Ammon's horn (tissue), 1 donor: ENCODE measurements around the gene FGGY.
"Not testable (repeated sequence)": the region's sequence is repeated elsewhere in the genome, so short reads cannot be mapped to it uniquely, and the experiment has no call there.

ENCODE experiments used
- DNase-seq: peaks from one replicate; pipeline ENCODE4 v3.0.0-alpha.2; 2016; ENCODE audit warnings: low spot score

The FGGY gene

GRCh38 chr1:59703226-59703917, 406.5 kb downstream of the FGGY start:
- DNase-seq, result no peak

GRCh38 chr1:59703918-59704378, 407.1 kb downstream of the FGGY start:
- no peak for DNase-seq

- no peak for DNase-seq
These were observed 407.8 kb downstream of the FGGY start for GRCh38 chr1:59704716-59705115.

GRCh38 chr1:59705466-59706302, 408.8 kb downstream of the FGGY start:
- no peak for DNase-seq

DNA sequence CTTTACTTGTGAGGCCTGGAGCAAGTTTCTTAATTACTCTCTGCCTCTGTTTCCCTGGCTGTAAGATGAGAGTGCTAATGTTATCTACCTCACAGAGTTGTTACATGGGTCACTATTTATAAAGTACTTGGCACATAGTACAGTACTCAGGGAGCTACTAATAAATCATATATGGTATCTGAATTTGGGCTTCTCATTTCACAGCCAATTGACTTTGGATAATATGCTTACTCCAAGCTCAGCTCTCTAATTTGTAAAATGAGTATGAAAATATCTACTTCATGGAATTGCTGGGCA, 409.4 kb downstream of the FGGY start:
- no peak for DNase-seq

GRCh38 chr1:59707178-59707791, 410.4 kb downstream of the FGGY start:
- peak; percentile 57 for DNase-seq

- no peak for DNase-seq
These were observed 412.4 kb downstream of the FGGY start for GRCh38 chr1:59709333-59709732.

- DNase-seq, result not testable (repeated sequence)
These were observed 414.0 kb downstream of the FGGY start for GRCh38 chr1:59710920-59711319.

- DNase-seq, result no peak
These were observed 417.3 kb downstream of the FGGY start for GRCh38 chr1:59714219-59714618.

GRCh38 chr1:59714966-59715365, 418.1 kb downstream of the FGGY start:
- DNase-seq, result peak; percentile 40

- no peak for DNase-seq
These were observed 419.9 kb downstream of the FGGY start for GRCh38 chr1:59716832-59717231.

DNA sequence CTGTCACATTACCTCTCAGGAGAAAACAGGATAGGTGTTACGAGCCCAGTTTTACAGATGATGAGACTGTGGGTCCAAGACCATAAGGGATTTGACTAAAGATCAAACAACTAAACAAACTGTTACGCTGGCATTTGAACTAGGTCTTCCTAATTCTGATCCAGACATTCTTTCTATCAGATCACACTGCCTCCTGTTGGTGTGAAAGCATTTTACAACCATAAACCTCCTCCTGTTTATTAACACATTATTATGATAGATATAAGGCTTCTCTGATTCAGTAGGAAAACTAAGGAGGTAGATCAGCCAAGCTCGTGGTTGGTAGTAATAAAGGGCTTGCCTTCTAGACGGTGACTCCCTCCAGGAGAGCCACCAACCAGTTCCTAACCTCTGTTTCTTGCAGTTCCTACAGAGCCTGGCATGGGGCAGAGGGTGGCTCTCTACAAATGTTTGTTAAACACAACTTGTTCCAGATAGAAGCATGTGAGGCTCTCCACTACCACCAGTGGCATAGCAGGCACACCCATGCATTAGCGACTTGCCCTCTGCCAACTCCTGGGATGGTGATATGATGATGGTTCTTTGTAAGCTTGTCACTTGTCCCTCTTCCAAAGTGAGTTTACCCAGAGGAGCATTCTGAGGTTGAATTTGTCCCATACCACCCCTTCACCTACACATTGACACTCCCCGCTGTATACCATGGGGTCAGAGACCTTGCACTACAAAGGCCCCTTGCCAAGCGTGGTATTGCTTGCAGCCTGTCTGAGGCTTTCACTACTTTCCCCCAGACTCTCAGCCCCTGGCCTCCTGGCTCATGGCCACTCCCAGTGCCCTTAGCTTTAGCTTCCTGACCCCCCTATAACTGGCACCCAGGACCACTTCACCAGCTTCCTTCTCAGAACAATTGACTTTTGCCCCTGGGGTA, 421.4 kb downstream of the FGGY start:
- DNase-seq, result no peak

DNA sequence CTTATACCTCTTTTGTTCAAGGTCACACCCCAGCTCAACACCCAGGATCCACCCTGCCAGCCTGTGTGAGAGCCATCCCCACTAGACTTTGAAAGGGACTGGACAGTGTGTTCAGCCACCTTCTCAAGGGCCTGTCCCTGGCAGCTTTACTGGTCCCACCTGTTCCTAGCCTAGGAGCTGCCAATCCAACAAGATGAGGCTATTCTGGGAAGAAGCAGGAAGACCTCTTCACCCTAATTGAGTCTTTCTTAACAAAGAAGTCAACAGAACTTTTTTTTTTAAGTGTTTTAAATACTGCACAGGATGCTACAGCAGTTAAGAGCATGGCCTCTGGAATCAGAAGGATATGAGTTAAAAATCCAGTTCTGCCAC, 422.1 kb downstream of the FGGY start:
- DNase-seq, result no peak

- no peak for DNase-seq
These were observed 423.6 kb downstream of the FGGY start for GRCh38 chr1:59720326-59721115.

DNA sequence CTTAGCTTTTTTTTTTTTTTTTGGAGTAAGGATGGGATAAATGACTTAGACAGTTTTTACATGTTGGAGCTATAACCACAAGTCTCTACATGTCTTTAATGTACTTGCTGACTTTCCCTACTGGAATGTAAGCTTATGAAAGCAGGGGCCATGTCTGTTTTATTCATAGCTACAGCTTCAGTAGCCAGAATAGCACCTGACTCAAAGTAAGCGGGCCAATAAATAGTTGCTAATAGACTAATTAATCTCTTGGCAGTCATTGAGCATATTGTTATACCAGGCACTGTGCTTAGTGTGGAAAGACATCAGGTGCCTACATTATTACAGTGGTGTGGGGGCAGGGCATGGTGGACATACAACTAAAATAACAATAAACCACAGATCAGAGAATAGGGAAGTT, 433.4 kb downstream of the FGGY start:
- no peak for DNase-seq

- DNase-seq, result peak; percentile 59
These were observed 434.0 kb downstream of the FGGY start for GRCh38 chr1:59730759-59731478.

GRCh38 chr1:59731591-59731990, 434.7 kb downstream of the FGGY start:
- no peak for DNase-seq

DNA sequence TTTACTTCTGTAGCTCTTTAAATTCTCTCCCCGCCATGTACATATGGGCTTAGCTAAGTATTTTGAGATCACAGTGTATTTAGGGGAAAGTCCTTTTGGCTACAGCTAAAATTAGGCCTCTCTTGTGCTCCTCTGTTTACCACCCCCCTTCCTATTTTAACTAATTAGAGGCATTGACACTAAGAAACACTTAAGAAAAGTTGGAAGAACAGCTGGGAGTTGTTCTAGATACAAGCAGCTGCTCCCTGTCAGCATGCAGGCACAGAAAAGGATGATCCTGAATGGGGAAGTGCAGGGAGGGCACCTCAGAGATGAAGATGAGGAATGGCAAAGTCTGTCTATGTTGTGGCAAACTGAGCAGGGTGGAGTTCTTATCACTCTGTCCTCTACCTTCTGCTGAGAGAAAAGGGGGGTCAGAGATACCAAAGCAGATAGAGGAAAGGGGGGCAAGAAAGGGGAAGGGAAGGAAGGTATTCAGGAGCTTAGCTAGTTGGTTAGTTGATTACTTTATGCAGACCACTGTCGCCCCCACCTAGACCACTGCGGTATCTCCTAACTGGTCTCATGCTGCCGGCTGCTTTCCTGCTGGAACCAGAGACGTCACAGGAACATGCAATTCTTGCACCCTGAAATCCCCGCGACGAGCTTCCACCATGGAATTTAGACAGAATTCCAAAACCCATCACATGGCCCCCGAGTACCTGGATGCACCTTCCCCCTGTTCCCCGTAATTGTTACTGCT, 435.5 kb downstream of the FGGY start:
- no peak for DNase-seq

DNA sequence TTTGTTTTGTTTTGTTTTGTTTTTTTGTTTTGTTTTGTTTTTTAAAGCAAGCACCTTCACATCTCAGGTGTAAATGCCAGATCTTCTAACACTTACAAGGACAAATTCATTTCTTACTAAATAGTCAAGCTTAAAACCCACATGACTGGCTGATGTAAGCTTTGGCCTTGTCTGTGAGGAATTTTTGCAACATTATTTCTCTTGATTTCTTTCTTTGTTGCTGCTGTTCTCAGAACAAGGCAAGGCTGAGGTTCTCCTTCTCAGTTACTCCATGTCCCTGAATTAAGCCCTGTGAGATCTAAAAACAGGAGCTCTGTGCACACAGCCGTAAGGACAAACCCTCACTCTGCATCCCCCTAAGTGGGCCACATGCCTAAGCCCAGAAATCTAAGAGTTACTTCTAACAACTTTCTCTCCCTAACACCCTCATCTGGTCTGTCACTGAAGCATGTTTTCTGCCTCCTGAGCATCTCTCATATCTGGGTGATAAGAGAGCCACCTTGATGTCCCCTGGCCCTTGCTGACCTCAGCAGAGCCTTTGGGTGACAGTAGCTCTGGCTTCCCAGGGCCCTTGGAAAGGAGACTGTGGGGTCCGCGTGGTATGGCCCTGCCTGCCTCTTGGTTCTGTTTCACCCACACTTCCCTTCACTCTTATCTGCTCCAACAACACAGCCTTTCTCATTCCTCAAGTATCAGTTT, 436.7 kb downstream of the FGGY start:
- DNase-seq, result no peak
